Measurements from ENCODE around the gene NEDD9.

NEDD9 gene

DNA sequence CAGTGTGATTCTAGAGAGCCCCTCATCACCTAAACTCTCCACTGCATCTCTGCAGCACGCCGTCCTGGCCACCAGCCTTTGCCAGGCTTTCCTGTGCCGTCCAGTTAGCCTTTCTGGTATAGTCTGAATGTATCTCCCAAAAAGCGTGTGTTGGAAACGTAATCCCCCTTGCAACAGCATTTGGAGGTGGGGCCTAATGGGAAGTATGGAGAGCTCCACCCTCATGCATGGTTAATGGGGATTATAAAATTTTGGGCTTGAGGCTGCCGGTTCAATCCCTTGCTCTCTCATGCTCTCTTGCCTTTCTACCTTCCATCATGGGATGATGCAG, 53.4 kb downstream of the NEDD9 start:
- Histone ChIP-seq H3K9me2 (ENCODE audit: low read depth, low read length) (no peaks in the 10 kb centered on the region), H3K36me3 (ENCODE audit: insufficient read depth, low read length) (peaks cover 5% of the 10 kb centered on the region), H3K27me3 (ENCODE audit: insufficient read depth, low read length) (no peaks in the 10 kb centered on the region), H3K27ac (ENCODE audit: low read depth, low read length, poor library complexity, severe bottlenecking) (no peak overlapping the region), H3F3A (ENCODE audit: insufficient read depth, low read length) (no peaks in the 10 kb centered on the region), H3K4me2 (ENCODE audit: low read length) (no peak overlapping the region), H4K20me1 (ENCODE audit: insufficient read depth, low read length) (no peaks in the 10 kb centered on the region), H3K4me1 (ENCODE audit: insufficient read depth, low read length, severe bottlenecking) (no peaks in the 10 kb centered on the region), H3K4me3 (ENCODE audit: low read depth, low read length, poor library complexity, severe bottlenecking) (no peak overlapping the region), H3K9me3 (ENCODE audit: low read length) (peaks cover 2% of the 10 kb centered on the region; the same call in 1 of the 2 replicates), H2AFZ (ENCODE audit: low read length) (no peak overlapping the region), H3K9ac (ENCODE audit: low read length) (no peak overlapping the region), H3K79me2 (ENCODE audit: insufficient read depth, low read length) (no peaks in the 10 kb centered on the region)
- TF ChIP-seq, protein P1, sequence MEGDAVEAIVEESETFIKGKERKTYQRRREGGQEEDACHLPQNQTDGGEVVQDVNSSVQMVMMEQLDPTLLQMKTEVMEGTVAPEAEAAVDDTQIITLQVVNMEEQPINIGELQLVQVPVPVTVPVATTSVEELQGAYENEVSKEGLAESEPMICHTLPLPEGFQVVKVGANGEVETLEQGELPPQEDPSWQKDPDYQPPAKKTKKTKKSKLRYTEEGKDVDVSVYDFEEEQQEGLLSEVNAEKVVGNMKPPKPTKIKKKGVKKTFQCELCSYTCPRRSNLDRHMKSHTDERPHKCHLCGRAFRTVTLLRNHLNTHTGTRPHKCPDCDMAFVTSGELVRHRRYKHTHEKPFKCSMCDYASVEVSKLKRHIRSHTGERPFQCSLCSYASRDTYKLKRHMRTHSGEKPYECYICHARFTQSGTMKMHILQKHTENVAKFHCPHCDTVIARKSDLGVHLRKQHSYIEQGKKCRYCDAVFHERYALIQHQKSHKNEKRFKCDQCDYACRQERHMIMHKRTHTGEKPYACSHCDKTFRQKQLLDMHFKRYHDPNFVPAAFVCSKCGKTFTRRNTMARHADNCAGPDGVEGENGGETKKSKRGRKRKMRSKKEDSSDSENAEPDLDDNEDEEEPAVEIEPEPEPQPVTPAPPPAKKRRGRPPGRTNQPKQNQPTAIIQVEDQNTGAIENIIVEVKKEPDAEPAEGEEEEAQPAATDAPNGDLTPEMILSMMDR (IDR thresholded peaks at IDR 0.05; ENCODE audit: low read length), result no peak
- no peak for TF ChIP-seq EZH2 (IDR thresholded peaks at IDR 0.05; ENCODE audit: borderline replicate concordance, low read length)

DNA sequence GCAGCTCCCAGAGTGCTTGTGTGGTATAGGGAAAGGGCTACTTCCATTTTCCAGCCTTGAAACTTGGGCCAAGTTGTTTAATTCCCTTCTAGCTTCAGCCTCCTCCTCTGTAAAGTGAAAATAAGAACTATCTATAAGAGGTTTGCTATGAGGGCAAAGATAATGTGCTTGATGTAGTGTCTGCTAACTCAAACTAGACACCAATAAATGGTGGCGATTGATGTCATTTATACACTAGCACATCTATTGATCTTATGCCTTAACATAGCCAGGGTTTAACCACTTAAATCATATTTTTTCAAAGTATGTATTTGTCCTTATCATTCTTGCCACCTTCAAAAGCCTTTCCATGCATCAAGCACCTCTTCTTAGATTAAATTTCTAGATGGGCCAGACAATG, 55.2 kb downstream of the NEDD9 start:
- H2AFZ ChIP-seq (ENCODE audit: low read length), result no peak overlapping the region
- H3K4me2 ChIP-seq (ENCODE audit: low read length), result no peak overlapping the region
- no peaks in the 10 kb centered on the region for H3K27me3 ChIP-seq (ENCODE audit: insufficient read depth, low read length)
- peaks cover 2% of the 10 kb centered on the region; the same call in 1 of the 2 replicates for H3K9me3 ChIP-seq (ENCODE audit: low read length)
- H3K4me3 ChIP-seq (ENCODE audit: low read depth, low read length, poor library complexity, severe bottlenecking), result no peak overlapping the region
- no peaks in the 10 kb centered on the region for H4K20me1 ChIP-seq (ENCODE audit: insufficient read depth, low read length)
- no peaks in the 10 kb centered on the region for H3K36me3 ChIP-seq (ENCODE audit: insufficient read depth, low read length)
- no peaks in the 10 kb centered on the region for H3K4me1 ChIP-seq (ENCODE audit: insufficient read depth, low read length, severe bottlenecking)
- H3K79me2 ChIP-seq (ENCODE audit: insufficient read depth, low read length), result no peaks in the 10 kb centered on the region
- no peaks in the 10 kb centered on the region for H3F3A ChIP-seq (ENCODE audit: insufficient read depth, low read length)
- H3K27ac ChIP-seq (ENCODE audit: low read depth, low read length, poor library complexity, severe bottlenecking), result no peak overlapping the region
- TF ChIP-seq, protein P1 (IDR thresholded peaks at IDR 0.05; ENCODE audit: low read length), result no peak
- TF ChIP-seq EZH2 (IDR thresholded peaks at IDR 0.05; ENCODE audit: borderline replicate concordance, low read length), result no peak
- H3K9ac ChIP-seq (ENCODE audit: low read length), result no peak overlapping the region
- H3K9me2 ChIP-seq (ENCODE audit: low read depth, low read length), result no peaks in the 10 kb centered on the region

DNA sequence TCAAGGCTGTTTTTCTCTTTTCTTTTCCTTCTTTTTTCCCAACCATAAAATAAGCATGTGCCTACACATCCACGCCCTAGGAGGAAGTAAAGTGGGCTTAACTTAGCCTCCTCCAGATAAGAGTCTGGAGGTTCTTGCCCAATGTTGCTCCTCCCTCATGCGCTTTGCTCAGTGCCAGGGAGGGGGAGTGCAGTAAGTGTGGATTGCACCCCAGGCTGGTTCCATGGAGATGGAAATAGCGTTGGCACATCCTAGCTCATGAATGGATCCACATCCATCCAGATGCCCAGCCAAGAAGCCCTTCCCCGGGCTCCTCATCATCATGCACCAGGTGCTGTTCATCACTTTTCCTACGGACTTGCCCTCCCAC, 58.2 kb downstream of the NEDD9 start:
- Histone ChIP-seq H3K9me3 (ENCODE audit: low read length) (no peaks in the 10 kb centered on the region), H4K20me1 (ENCODE audit: insufficient read depth, low read length) (no peaks in the 10 kb centered on the region), H3K4me3 (ENCODE audit: low read depth, low read length, poor library complexity, severe bottlenecking) (no peak overlapping the region), H3F3A (ENCODE audit: insufficient read depth, low read length) (no peaks in the 10 kb centered on the region), H3K4me1 (ENCODE audit: insufficient read depth, low read length, severe bottlenecking) (no peaks in the 10 kb centered on the region), H3K27ac (ENCODE audit: low read depth, low read length, poor library complexity, severe bottlenecking) (no peak overlapping the region), H3K4me2 (ENCODE audit: low read length) (no peak overlapping the region), H3K27me3 (ENCODE audit: insufficient read depth, low read length) (no peaks in the 10 kb centered on the region), H3K9me2 (ENCODE audit: low read depth, low read length) (no peaks in the 10 kb centered on the region), H3K79me2 (ENCODE audit: insufficient read depth, low read length) (no peaks in the 10 kb centered on the region), H3K36me3 (ENCODE audit: insufficient read depth, low read length) (no peaks in the 10 kb centered on the region), H3K9ac (ENCODE audit: low read length) (no peak overlapping the region), H2AFZ (ENCODE audit: low read length) (no peak overlapping the region)
- no peak for TF ChIP-seq EZH2 (IDR thresholded peaks at IDR 0.05; ENCODE audit: borderline replicate concordance, low read length)
- TF ChIP-seq, protein P1 (IDR thresholded peaks at IDR 0.05; ENCODE audit: low read length), result no peak

All from OCI-LY1 (cell line).